CD4-positive, alpha-beta T cell (primary cell): ENCODE measurements around the gene UBE2F. TPM values are rescaled to one million over a fixed set of nuclear protein-coding genes. Genes with fewer than 3 reads are reported as not detected.

ENCODE experiments used
- ATAC-seq: fragments of 200-7000 bp; cut with Tn5 transposase; one replicate; pipeline ENCODE4 v1.10.0; 2022; ENCODE audit warnings: mild to moderate bottlenecking; ENCODE audit not compliant: poor library complexity
- CTCF ChIA-PET: fragments of 350-600 bp; sonication (Branson Sonifier 250); formaldehyde crosslinking; loops from one replicate; lab custom pipeline; 2021; ENCODE audit warnings: antibody characterized with exemption, inconsistent platforms; lab: Charles Lee
- POLR2A ChIA-PET: fragments of 350-600 bp; sonication (Branson Sonifier 250); formaldehyde crosslinking; loops from one replicate; lab custom pipeline; 2021; ENCODE audit warnings: antibody characterized with exemption, inconsistent platforms; lab: Charles Lee
- DNase-seq, 14 experiments: peaks; one replicate each; pipeline ENCODE4 v3.0.0-alpha.2; 2013 to 2020; ENCODE audit warnings: mixed read lengths in 2 of 14
- H3K27ac ChIP-seq, 2 donors: one replicate each; pipeline versions ENCODE4 v1.5.1 to v1.7.0; 2013; ENCODE audit warnings: low read length in 2 of 2, low read depth in 1 of 2, mild to moderate bottlenecking in 1 of 2
- H3K27me3 ChIP-seq, 2 experiments: 1 replicate in 1 of 2; 2 replicates in 1 of 2; pipeline versions ENCODE4 v1.6.1 to v1.7.0; 2013; ENCODE audit warnings: low read length in 2 of 2, control low read depth in 1 of 2, mild to moderate bottlenecking in 1 of 2, moderate library complexity in 1 of 2; ENCODE audit not compliant: insufficient read depth in 2 of 2, control insufficient read depth in 1 of 2
- H3K36me3 ChIP-seq: one replicate; pipeline ENCODE4 v1.6.1; 2013; ENCODE audit warnings: low read length, control low read depth; ENCODE audit not compliant: insufficient read depth
- H3K4me1 ChIP-seq: one replicate; pipeline ENCODE4 v1.6.1; 2013; ENCODE audit warnings: low read length, control low read depth; ENCODE audit not compliant: insufficient read depth
- H3K4me3 ChIP-seq: one replicate; pipeline ENCODE4 v1.5.1; 2013; ENCODE audit warnings: mild to moderate bottlenecking, low read length, moderate library complexity
- H3K9me3 ChIP-seq, 2 experiments: 1 replicate in 1 of 2; 2 replicates in 1 of 2; pipeline versions ENCODE4 v1.6.1 to v1.7.0; 2013; ENCODE audit warnings: low read length in 2 of 2, mild to moderate bottlenecking in 2 of 2, control low read depth in 1 of 2, moderate library complexity in 1 of 2; ENCODE audit not compliant: control insufficient read depth in 1 of 2, insufficient read depth in 1 of 2
- H3K27ac Mint-ChIP-seq: one replicate; pipeline ENCODE4 v1.8.0; 2020; ENCODE audit warnings: mixed read lengths
- H3K27me3 Mint-ChIP-seq: one replicate; pipeline ENCODE4 v1.8.0; 2021; ENCODE audit warnings: mixed read lengths
- H3K36me3 Mint-ChIP-seq: one replicate; pipeline ENCODE4 v1.8.0; 2021; ENCODE audit warnings: low read depth, mixed read lengths
- H3K4me1 Mint-ChIP-seq: one replicate; pipeline ENCODE4 v1.8.0; 2021; ENCODE audit warnings: low read depth, mixed read lengths
- H3K4me3 Mint-ChIP-seq: one replicate; pipeline ENCODE4 v1.8.0; 2020; ENCODE audit warnings: mild to moderate bottlenecking, mixed read lengths
- H3K9me3 Mint-ChIP-seq: one replicate; pipeline ENCODE4 v1.8.0; 2020; ENCODE audit warnings: mixed read lengths
- intact Hi-C, 2 experiments: fragments of 100-400 bp; cut with DNase I in 1 of 2; cut with micrococcal nuclease in 1 of 2; formaldehyde crosslinking; loops; one replicate each; pipeline versions ENCODE4 v1.15.1 to v1.9.0; 2023 to 2025; cut with DNase I, micrococcal nuclease
- total RNA-seq, 174 experiments: library from RNA in 2 of 174; stranded (reverse) in 2 of 174; gene quantifications; one replicate each; pipeline ENCODE4 v1.2.3 and lab custom pipeline; 2021 to 2026
- TF ChIP-seq, protein P1 (sequence below): fragments of 200-600 bp; IDR thresholded peaks from one replicate; pipeline ENCODE4 v1.8.0; 2022; ENCODE audit warnings: antibody characterized with exemption, mild to moderate bottlenecking

The UBE2F gene
- total RNA-seq, 2 experiments from 2014 or later, result 23.2 to 27.4 TPM

DNA sequence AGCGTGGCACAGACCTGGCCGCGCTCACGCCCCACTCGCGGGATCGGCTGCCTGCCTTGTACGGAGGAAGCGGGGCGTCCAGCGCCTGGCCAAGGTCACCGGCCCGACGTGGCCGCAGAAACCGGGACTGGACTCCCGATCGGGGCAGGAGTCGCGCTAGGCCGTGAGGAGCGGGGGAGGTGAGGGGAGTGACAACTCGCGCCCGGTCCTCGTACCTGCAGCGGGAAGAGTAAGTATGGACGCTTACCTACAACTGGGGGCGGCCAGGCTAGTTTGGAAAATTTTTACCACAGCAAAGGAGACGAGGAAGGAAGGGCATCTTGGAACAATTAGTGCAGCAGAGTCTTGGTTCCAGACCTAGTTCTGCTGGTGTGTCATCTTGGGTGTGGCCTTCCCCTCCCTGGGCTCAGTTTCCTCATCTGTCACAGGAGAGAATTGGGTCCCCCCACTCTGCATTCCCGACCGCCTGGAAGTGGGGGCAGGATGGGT, 693 bp downstream of the UBE2F start:
- H3K4me3 Mint-ChIP-seq, result peak overlapping the region; percentile 91
- ChIA-PET CTCF (interaction anchor here (1.5 kb wide), 1 partner anchor 296 kb away, joined by 5 read pairs; no protein-coding TSS in a partner anchor), POLR2A (interaction anchor here (1.1 to 1.5 kb wide), 4 partner anchors 12 to 63 kb away, joined by 3 to 4 read pairs (median 4); no protein-coding TSS in a partner anchor)
- Histone ChIP-seq H3K27me3 (no peaks in the 10 kb centered on the region), H3K27ac (peak overlapping the region; percentile 14 to 54), H3K9me3 (peaks cover 4 to 7% of the 10 kb centered on the region in 2 experiments), H3K4me3 (peak overlapping the region; percentile 86), H3K36me3 (no peaks in the 10 kb centered on the region), H3K4me1 (peaks cover 45% of the 10 kb centered on the region)
- no peaks in the 10 kb centered on the region for H3K27me3 Mint-ChIP-seq
- H3K36me3 Mint-ChIP-seq, result peaks cover 8% of the 10 kb centered on the region
- peak in 3 of 14 experiments; percentile 9 to 47 (median 35) for DNase-seq
- intact Hi-C loops, result loop anchor here (1.0 to 10.0 kb wide), 8 partner anchors 40 to 460 kb away; partner anchors contain the start of genes ASB1 (in 1 of the 2), ILKAP (in 1 of the 2) and PER2 (in 1 of the 2)
- H3K9me3 Mint-ChIP-seq, result peaks cover 7% of the 10 kb centered on the region
- TF ChIP-seq, protein P1, sequence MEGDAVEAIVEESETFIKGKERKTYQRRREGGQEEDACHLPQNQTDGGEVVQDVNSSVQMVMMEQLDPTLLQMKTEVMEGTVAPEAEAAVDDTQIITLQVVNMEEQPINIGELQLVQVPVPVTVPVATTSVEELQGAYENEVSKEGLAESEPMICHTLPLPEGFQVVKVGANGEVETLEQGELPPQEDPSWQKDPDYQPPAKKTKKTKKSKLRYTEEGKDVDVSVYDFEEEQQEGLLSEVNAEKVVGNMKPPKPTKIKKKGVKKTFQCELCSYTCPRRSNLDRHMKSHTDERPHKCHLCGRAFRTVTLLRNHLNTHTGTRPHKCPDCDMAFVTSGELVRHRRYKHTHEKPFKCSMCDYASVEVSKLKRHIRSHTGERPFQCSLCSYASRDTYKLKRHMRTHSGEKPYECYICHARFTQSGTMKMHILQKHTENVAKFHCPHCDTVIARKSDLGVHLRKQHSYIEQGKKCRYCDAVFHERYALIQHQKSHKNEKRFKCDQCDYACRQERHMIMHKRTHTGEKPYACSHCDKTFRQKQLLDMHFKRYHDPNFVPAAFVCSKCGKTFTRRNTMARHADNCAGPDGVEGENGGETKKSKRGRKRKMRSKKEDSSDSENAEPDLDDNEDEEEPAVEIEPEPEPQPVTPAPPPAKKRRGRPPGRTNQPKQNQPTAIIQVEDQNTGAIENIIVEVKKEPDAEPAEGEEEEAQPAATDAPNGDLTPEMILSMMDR, result no peak
- H3K4me1 Mint-ChIP-seq, result peaks cover 37% of the 10 kb centered on the region
- peak overlapping the region; percentile 86 for H3K27ac Mint-ChIP-seq
- ATAC-seq, result no peak

DNA sequence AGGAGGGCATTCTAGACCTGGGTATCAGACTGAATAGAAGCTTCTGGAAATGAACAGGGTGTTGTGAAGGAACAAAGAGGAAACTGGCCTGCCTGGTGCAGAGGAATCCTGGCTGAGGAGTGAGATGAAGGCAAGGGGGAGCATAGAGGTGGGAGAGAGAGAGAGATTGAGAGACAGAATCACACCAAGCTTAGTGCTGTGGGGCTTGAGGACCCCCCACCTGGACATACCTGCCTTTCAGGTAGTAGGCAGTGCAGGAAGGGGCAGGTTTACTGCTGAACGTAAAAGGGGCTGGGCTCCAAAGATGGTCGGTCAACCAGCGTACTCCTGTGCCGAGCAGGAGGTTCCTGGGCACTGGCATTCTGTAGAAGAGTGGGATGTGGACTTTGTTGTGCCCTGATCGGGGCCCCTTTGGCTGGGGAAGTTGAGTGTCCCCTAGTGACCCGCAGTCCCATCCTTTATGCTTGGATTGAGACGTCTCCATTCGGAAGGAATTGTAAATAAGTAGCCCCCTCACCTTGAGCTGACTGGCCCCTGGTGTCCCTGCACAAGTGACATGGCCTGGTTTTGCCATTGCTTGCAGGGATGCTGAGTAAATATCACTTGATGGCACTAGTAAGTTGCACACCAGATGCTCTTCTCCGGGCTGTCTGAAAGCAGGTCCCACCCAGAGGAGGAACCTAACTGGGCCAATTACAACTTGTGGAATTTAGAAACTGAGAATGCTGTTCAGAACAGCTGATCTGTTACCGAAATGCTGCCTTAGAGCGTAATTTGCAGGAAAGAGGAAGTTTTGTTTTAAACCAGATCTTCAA, 1.4 kb downstream of the UBE2F start:
- ChIA-PET CTCF (interaction anchor here (0.7 to 1.5 kb wide), 6 partner anchors 8 to 295 kb away, joined by 3 to 6 read pairs (median 4); no protein-coding TSS in a partner anchor), POLR2A (interaction anchor here (0.8 to 2.1 kb wide), 9 partner anchors 13 to 270 kb away, joined by 3 to 8 read pairs (median 3); no protein-coding TSS in a partner anchor)
- ATAC-seq (peak; percentile 57), DNase-seq (peak in 13 of 14 experiments; percentile 21 to 83 (median 41))
- Mint-ChIP-seq H3K4me3 (peak overlapping the region; percentile 91), H3K36me3 (peaks cover 12% of the 10 kb centered on the region), H3K27me3 (no peaks in the 10 kb centered on the region), H3K4me1 (peaks cover 38% of the 10 kb centered on the region), H3K27ac (peak overlapping the region; percentile 86), H3K9me3 (peaks cover 3% of the 10 kb centered on the region)
- no peaks in the 10 kb centered on the region for H3K27me3 ChIP-seq
- H3K9me3 ChIP-seq, result no peaks in the 10 kb centered on the region
- peak overlapping the region; percentile 86 for H3K4me3 ChIP-seq
- peak overlapping the region; percentile 29 to 54 for H3K27ac ChIP-seq
- TF ChIP-seq, protein P1, result no peak
- intact Hi-C loops, result loop anchor here (5.0 to 10.0 kb wide), 6 partner anchors 39 to 459 kb away; partner anchors contain the start of genes ASB1 (in 1 of the 2) and ILKAP (in 1 of the 2)
- peaks cover 45% of the 10 kb centered on the region for H3K4me1 ChIP-seq
- peaks cover 4% of the 10 kb centered on the region for H3K36me3 ChIP-seq

DNA sequence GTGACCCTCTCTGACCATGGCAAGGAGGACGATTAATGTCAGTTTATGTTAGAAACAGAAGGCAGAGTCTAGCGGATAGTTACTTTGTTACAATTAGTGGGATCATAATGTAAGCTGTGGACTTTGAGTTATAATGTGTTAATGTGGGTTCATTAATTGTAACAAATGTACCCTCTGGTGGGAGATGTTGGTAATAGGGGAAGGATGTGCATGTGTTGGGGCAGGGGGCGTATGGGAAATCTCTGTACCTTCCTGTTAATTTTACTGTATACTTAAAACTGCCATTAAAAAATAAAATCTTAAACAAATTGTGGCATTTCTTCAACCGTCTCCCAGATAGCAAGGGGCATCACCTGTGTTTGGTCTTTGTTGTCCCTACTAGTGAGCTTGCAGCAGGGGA, 4.8 kb downstream of the UBE2F start:
- no peak for ATAC-seq
- H3K27me3 Mint-ChIP-seq, result no peaks in the 10 kb centered on the region
- Histone ChIP-seq H3K27me3 (no peaks in the 10 kb centered on the region), H3K4me3 (no peak overlapping the region), H3K4me1 (peaks cover 41% of the 10 kb centered on the region), H3K36me3 (peaks cover 25% of the 10 kb centered on the region), H3K27ac (no peak overlapping the region), H3K9me3 (no peaks in the 10 kb centered on the region)
- no peak overlapping the region for H3K27ac Mint-ChIP-seq
- ChIA-PET POLR2A (no interaction called here), CTCF (no interaction called here)
- TF ChIP-seq, protein P1, result no peak
- no peaks in the 10 kb centered on the region for H3K9me3 Mint-ChIP-seq
- peaks cover 47% of the 10 kb centered on the region for H3K4me1 Mint-ChIP-seq
- intact Hi-C loops, result no loop called here
- H3K4me3 Mint-ChIP-seq, result no peak overlapping the region
- no peak for DNase-seq
- H3K36me3 Mint-ChIP-seq, result peaks cover 30% of the 10 kb centered on the region
